Testis (tissue), 3 donors: ENCODE measurements around the gene CCDC167. TPM values are rescaled to one million over a fixed set of nuclear protein-coding genes. Genes with fewer than 3 reads are reported as not detected.

ENCODE experiments used
- DNase-seq: peaks from one replicate; pipeline ENCODE4 v3.0.0-alpha.2; 2019
- H3K27ac ChIP-seq, 2 donors: fragments of 200-600 bp; sonication (generic); one replicate each; pipeline ENCODE4 v1.5.1; 2019
- H3K27me3 ChIP-seq: fragments of 200-600 bp; sonication (generic); one replicate; pipeline ENCODE4 v1.5.1; 2019
- H3K36me3 ChIP-seq: fragments of 200-600 bp; sonication (generic); one replicate; pipeline ENCODE4 v1.5.1; 2017; ENCODE audit warnings: low read depth; ENCODE audit errors: missing control alignments
- H3K4me1 ChIP-seq: fragments of 200-600 bp; sonication (generic); one replicate; pipeline ENCODE4 v1.5.1; 2019
- H3K4me3 ChIP-seq, 2 donors: fragments of 200-600 bp; sonication (generic); one replicate each; pipeline ENCODE4 v1.5.1; 2017 to 2019
- H3K9me3 ChIP-seq: fragments of 200-600 bp; sonication (generic); one replicate; pipeline ENCODE4 v1.5.1; 2017
- POLR2A ChIP-seq: fragments of 450-650 bp; IDR thresholded peaks from one replicate; pipeline ENCODE4 v1.6.1; 2017; ENCODE audit warnings: antibody characterized with exemption, mild to moderate bottlenecking, moderate library complexity
- WGBS, 2 donors: methylation state at CpG; one replicate each; pipeline ENCODE4 v1.1.5; 2018; 5-methylcytosine and 5-hydroxymethylcytosine counted together
- intact Hi-C: fragments of 100-400 bp; cut with DNase I; formaldehyde crosslinking; loops from one replicate; pipeline ENCODE4 v1.15.1; 2023; ENCODE audit warnings: low total_unique reads
- polyA plus RNA-seq: library from polyadenylated mRNA; stranded (reverse); fragments of 350-450 nt; fragmentation: Illumina TruSeq; extraction: RNeasy Lipid Tissue Mini Kit (QIAGEN cat#74804); gene quantifications from one replicate; pipeline ENCODE4 v1.2.3, GENCODE V29; 2014; ENCODE audit warnings: low read depth, low replicate concordance; ENCODE audit not compliant: insufficient read depth
- total RNA-seq, 2 donors: library from RNA; depleted of rRNA; stranded (reverse); fragments of >200 nt; gene quantifications; one replicate each; pipeline ENCODE4 v1.2.3, GENCODE V29; 2016
- TF ChIP-seq, protein P1 (sequence below), 3 experiments: fragments of 450-650 bp in 2 of 3; fragments of 200-600 bp in 1 of 3; sonication (generic) in 1 of 3; IDR thresholded peaks; one replicate each; pipeline ENCODE4 v1.5.1; 2016 to 2019; ENCODE audit warnings: antibody characterized with exemption in 3 of 3, mild to moderate bottlenecking in 2 of 3, moderate library complexity in 1 of 3

Gene CCDC167
- total and polyA plus RNA-seq, 3 donors from 2014 or later: 65.2 to 73.5 (median 65.4) TPM

GRCh38 chr6:37540029-37540352 lies 40.3 kb upstream of the CCDC167 start:
- Histone ChIP-seq H3K27me3 (no peaks in the 10 kb centered on the region), H3K4me1 (peaks cover 10% of the 10 kb centered on the region), H3K27ac (no peak overlapping the region), H3K4me3 (no peak overlapping the region), H3K36me3 (no peaks in the 10 kb centered on the region), H3K9me3 (no peaks in the 10 kb centered on the region)
- intact Hi-C loops: no loop called here
- 94% methylated on average over 4 of the region's 4 CpGs for whole genome bisulfite sequencing, 2 donors
- no peak for TF ChIP-seq POLR2A
- TF ChIP-seq, protein P1, sequence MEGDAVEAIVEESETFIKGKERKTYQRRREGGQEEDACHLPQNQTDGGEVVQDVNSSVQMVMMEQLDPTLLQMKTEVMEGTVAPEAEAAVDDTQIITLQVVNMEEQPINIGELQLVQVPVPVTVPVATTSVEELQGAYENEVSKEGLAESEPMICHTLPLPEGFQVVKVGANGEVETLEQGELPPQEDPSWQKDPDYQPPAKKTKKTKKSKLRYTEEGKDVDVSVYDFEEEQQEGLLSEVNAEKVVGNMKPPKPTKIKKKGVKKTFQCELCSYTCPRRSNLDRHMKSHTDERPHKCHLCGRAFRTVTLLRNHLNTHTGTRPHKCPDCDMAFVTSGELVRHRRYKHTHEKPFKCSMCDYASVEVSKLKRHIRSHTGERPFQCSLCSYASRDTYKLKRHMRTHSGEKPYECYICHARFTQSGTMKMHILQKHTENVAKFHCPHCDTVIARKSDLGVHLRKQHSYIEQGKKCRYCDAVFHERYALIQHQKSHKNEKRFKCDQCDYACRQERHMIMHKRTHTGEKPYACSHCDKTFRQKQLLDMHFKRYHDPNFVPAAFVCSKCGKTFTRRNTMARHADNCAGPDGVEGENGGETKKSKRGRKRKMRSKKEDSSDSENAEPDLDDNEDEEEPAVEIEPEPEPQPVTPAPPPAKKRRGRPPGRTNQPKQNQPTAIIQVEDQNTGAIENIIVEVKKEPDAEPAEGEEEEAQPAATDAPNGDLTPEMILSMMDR (IDR thresholded peaks at IDR 0.05): no peak
- no peak for DNase-seq

DNA sequence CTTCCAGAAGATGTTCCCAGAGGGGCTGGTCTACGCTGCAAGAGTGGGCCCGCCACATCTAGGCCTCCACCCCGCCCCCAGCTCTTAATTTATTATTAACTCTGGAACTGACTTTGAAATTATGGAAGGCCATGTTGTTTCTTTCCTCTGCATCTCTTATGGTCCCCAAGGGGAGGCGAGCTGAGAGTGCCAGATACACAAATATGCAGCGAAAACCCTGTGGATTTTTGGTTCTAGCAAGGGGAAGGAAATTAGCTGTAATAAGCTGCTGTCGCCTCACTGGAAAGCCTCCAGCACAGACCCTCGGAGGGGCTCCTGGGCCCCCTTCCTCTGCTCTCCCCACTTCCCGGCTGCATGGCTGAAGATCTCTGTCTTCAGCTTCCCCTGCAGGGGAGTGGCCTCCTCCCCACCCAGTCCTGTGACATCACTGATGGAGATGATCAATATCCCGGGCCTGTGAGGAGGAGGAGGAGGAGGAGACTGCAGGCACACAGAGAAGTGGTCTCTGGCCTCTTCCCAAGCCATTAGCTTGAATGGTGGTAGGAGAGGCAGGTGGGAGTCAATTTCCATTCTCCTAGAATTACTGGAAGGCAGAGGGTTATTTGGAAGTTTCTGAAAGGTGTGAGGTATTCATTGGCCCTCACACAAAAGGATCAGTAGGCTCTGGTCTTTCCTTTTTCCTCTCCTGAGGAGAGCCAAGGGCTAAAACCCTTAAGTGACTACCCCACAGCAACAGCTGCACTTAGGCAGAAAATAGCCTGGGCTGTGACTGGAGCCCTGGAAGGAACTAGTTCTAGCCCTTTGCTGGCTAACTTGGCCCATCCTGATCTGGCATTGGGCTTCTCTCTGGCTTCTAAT lies 39.7 kb upstream of the CCDC167 start:
- Histone ChIP-seq H3K4me3 (no peak overlapping the region), H3K36me3 (no peaks in the 10 kb centered on the region), H3K27me3 (no peaks in the 10 kb centered on the region), H3K9me3 (no peaks in the 10 kb centered on the region), H3K4me1 (peaks cover 10% of the 10 kb centered on the region), H3K27ac (no peak overlapping the region)
- no peak for DNase-seq
- intact Hi-C loops: no loop called here
- WGBS, 2 donors: 64 to 70% methylated on average over 9 of the region's 9 CpGs
- no peak for TF ChIP-seq POLR2A
- TF ChIP-seq, protein P1 (IDR thresholded peaks at IDR 0.05): no peak

DNA sequence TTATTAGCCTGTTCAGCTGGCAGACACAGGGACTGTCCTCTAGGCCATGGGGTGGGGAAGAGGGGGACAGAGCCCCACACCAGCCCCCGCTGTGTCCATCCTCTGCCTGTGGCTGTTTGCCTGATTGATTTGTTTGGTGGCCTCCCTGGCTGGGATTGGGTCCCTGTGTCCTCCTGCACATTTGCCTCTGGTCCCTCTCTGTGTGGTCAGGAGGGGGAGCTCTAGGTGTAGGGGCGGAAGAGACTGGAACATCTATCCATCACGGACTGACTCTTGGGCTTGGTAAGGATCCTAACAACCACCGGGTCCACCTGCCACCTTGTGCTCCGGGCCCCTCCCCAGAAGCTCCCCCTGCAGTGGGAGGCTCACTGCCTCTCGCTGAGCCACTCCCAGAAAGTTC lies 38.4 kb upstream of the CCDC167 start:
- intact Hi-C loops: no loop called here
- no peak for DNase-seq
- no peaks in the 10 kb centered on the region for H3K27me3 ChIP-seq
- TF ChIP-seq POLR2A: no peak
- TF ChIP-seq, protein P1 (IDR thresholded peaks at IDR 0.05): no peak
- H3K27ac ChIP-seq: no peak overlapping the region
- peaks cover 10% of the 10 kb centered on the region for H3K4me1 ChIP-seq
- H3K36me3 ChIP-seq: no peaks in the 10 kb centered on the region
- 80 to 90% methylated on average over 6 of the region's 6 CpGs for WGBS, 2 donors
- no peaks in the 10 kb centered on the region for H3K9me3 ChIP-seq
- no peak overlapping the region for H3K4me3 ChIP-seq

GRCh38 chr6:37537548-37537947 lies 37.9 kb upstream of the CCDC167 start:
- intact Hi-C loops: no loop called here
- no peaks in the 10 kb centered on the region for H3K27me3 ChIP-seq
- WGBS, 2 donors: 82 to 87% methylated on average over 4 to 5 of the region's 5 CpGs

GRCh38 chr6:37536491-37537190 lies 36.9 kb upstream of the CCDC167 start:
- intact Hi-C loops: no loop called here
- DNase-seq: no peak
- H3K4me3 ChIP-seq: peak overlapping the region in 1 of 2 donors; percentile 41
- H3K9me3 ChIP-seq: no peaks in the 10 kb centered on the region
- peaks cover 10% of the 10 kb centered on the region for H3K4me1 ChIP-seq
- no peak overlapping the region for H3K27ac ChIP-seq
- H3K36me3 ChIP-seq: no peaks in the 10 kb centered on the region
- WGBS, 2 donors: 34 to 48% methylated on average over 24 to 37 of the region's 37 CpGs
- H3K27me3 ChIP-seq: no peaks in the 10 kb centered on the region
- no peak for TF ChIP-seq POLR2A
- TF ChIP-seq, protein P1 (IDR thresholded peaks at IDR 0.05): no peak

More at GRCh38 chr6:37537548-37537947, 37.9 kb upstream of the CCDC167 start:
- no peak for TF ChIP-seq POLR2A
- peaks cover 10% of the 10 kb centered on the region for H3K4me1 ChIP-seq
- no peak for DNase-seq
- no peak overlapping the region for H3K4me3 ChIP-seq
- no peaks in the 10 kb centered on the region for H3K36me3 ChIP-seq
- no peaks in the 10 kb centered on the region for H3K9me3 ChIP-seq
- no peak overlapping the region for H3K27ac ChIP-seq
